ENCODE results near the gene BICD1. TPM values are rescaled to one million over a fixed set of nuclear protein-coding genes. Genes with fewer than 3 reads are reported as not detected.

Gene BICD1
- total RNA-seq, 1 experiment from 2014 or later = 9.2 TPM

- no peak overlapping the region for H3K9ac ChIP-seq (ENCODE audit: low read length)
- no peaks in the 10 kb centered on the region for H3K36me3 ChIP-seq (ENCODE audit: low read depth, low read length)
- intact Hi-C loops (cut with micrococcal nuclease) = no loop called here
- no peaks in the 10 kb centered on the region for H3K79me2 ChIP-seq (ENCODE audit: low read length)
- ChIA-PET POLR2A (ENCODE audit: unreplicated experiment) (no interaction called here), CTCF (no interaction called here)
- H3K27ac ChIP-seq (ENCODE audit: low read length) = no peak overlapping the region
- H3K27me3 ChIP-seq (ENCODE audit: low read length) = no peaks in the 10 kb centered on the region
- H3K4me2 ChIP-seq (ENCODE audit: low read length) = no peak overlapping the region
- no peaks in the 10 kb centered on the region for H4K20me1 ChIP-seq (ENCODE audit: low read length)
- H3K9me3 ChIP-seq (ENCODE audit: low read length) = no peaks in the 10 kb centered on the region
- no peak for TF ChIP-seq CTCF (conservative IDR thresholded peaks at IDR 0.05; ENCODE audit: low read depth, low read length)
- TF ChIP-seq EZH2phosphoT487 (IDR thresholded peaks at IDR 0.05; ENCODE audit: borderline replicate concordance, low read length) = no peak
- TF ChIP-seq EZH2 (IDR thresholded peaks at IDR 0.05; ENCODE audit: low read length, unreplicated experiment) = no peak
- H3K4me1 ChIP-seq (ENCODE audit: insufficient read depth, low read length) = no peaks in the 10 kb centered on the region
- BruUV-seq (replicated peaks) = no TSS peak
- no peak for DNase-seq
- no peak for ATAC-seq
- H3K4me3 ChIP-seq (ENCODE audit: low read length) = no peak overlapping the region
- no peaks in the 10 kb centered on the region for H3F3A ChIP-seq (ENCODE audit: low read length, unreplicated experiment)
- no peak overlapping the region for H2AFZ ChIP-seq (ENCODE audit: low read length)
- no peaks in the 10 kb centered on the region for H3K9me2 ChIP-seq (replicated peaks; ENCODE audit: low read length)
Observed at GRCh38 chr12:32155041-32155440, 48.4 kb downstream of the BICD1 start.

GRCh38 chr12:32155961-32156529, 49.4 kb downstream of the BICD1 start:
- TF ChIP-seq EZH2phosphoT487 (IDR thresholded peaks at IDR 0.05; ENCODE audit: borderline replicate concordance, low read length) (no peak), EZH2 (IDR thresholded peaks at IDR 0.05; ENCODE audit: low read length, unreplicated experiment) (no peak), CTCF (conservative IDR thresholded peaks at IDR 0.05; ENCODE audit: low read depth, low read length) (no peak)
- no peaks in the 10 kb centered on the region for H3K9me2 ChIP-seq (replicated peaks; ENCODE audit: low read length)
- no peak overlapping the region for H2AFZ ChIP-seq (ENCODE audit: low read length)
- no peaks in the 10 kb centered on the region for H3K27me3 ChIP-seq (ENCODE audit: low read length)
- ChIA-PET CTCF (no interaction called here), POLR2A (ENCODE audit: unreplicated experiment) (no interaction called here)
- DNase-seq = no peak
- ATAC-seq = no peak
- no TSS peak for BruUV-seq (replicated peaks)
- no peaks in the 10 kb centered on the region for H3K36me3 ChIP-seq (ENCODE audit: low read depth, low read length)
- H3K4me1 ChIP-seq (ENCODE audit: insufficient read depth, low read length) = no peaks in the 10 kb centered on the region
- no peaks in the 10 kb centered on the region for H3F3A ChIP-seq (ENCODE audit: low read length, unreplicated experiment)
- no peak overlapping the region for H3K4me3 ChIP-seq (ENCODE audit: low read length)
- no peaks in the 10 kb centered on the region for H3K9me3 ChIP-seq (ENCODE audit: low read length)
- intact Hi-C loops (cut with micrococcal nuclease) = no loop called here
- H3K4me2 ChIP-seq (ENCODE audit: low read length) = no peak overlapping the region
- no peak overlapping the region for H3K27ac ChIP-seq (ENCODE audit: low read length)
- no peak overlapping the region for H3K9ac ChIP-seq (ENCODE audit: low read length)
- H4K20me1 ChIP-seq (ENCODE audit: low read length) = no peaks in the 10 kb centered on the region
- no peaks in the 10 kb centered on the region for H3K79me2 ChIP-seq (ENCODE audit: low read length)

- no peak for DNase-seq
- H3K9me3 ChIP-seq (ENCODE audit: low read length) = no peaks in the 10 kb centered on the region
- H2AFZ ChIP-seq (ENCODE audit: low read length) = no peak overlapping the region
- no peaks in the 10 kb centered on the region for H4K20me1 ChIP-seq (ENCODE audit: low read length)
- H3K27me3 ChIP-seq (ENCODE audit: low read length) = no peaks in the 10 kb centered on the region
- TF ChIP-seq CTCF (conservative IDR thresholded peaks at IDR 0.05; ENCODE audit: low read depth, low read length) = no peak
- no peak for TF ChIP-seq EZH2phosphoT487 (IDR thresholded peaks at IDR 0.05; ENCODE audit: borderline replicate concordance, low read length)
- no peak for TF ChIP-seq EZH2 (IDR thresholded peaks at IDR 0.05; ENCODE audit: low read length, unreplicated experiment)
- ATAC-seq = no peak
- no peaks in the 10 kb centered on the region for H3K79me2 ChIP-seq (ENCODE audit: low read length)
- no peaks in the 10 kb centered on the region for H3F3A ChIP-seq (ENCODE audit: low read length, unreplicated experiment)
- no peak overlapping the region for H3K27ac ChIP-seq (ENCODE audit: low read length)
- no peak overlapping the region for H3K4me2 ChIP-seq (ENCODE audit: low read length)
- H3K4me3 ChIP-seq (ENCODE audit: low read length) = no peak overlapping the region
- H3K4me1 ChIP-seq (ENCODE audit: insufficient read depth, low read length) = no peaks in the 10 kb centered on the region
- no peaks in the 10 kb centered on the region for H3K36me3 ChIP-seq (ENCODE audit: low read depth, low read length)
- BruUV-seq (replicated peaks) = no TSS peak
- intact Hi-C loops (cut with micrococcal nuclease) = no loop called here
- ChIA-PET POLR2A (ENCODE audit: unreplicated experiment) (no interaction called here), CTCF (no interaction called here)
- no peaks in the 10 kb centered on the region for H3K9me2 ChIP-seq (replicated peaks; ENCODE audit: low read length)
- no peak overlapping the region for H3K9ac ChIP-seq (ENCODE audit: low read length)
Observed at GRCh38 chr12:32158525-32158924, 51.9 kb downstream of the BICD1 start.
